HG03457 (cell line): ENCODE results near the gene TEX48.
A peak's percentile ranks its signal among the peaks of the same experiment; 100 is the strongest.

ENCODE experiments used
- ATAC-seq: cut with Tn5 transposase; IDR thresholded peaks from one replicate; pipeline ENCODE4 v1.9.1; 2021; ENCODE audit warnings: moderate number of reproducible peaks; ENCODE audit not compliant: unreplicated experiment

The TEX48 gene

DNA sequence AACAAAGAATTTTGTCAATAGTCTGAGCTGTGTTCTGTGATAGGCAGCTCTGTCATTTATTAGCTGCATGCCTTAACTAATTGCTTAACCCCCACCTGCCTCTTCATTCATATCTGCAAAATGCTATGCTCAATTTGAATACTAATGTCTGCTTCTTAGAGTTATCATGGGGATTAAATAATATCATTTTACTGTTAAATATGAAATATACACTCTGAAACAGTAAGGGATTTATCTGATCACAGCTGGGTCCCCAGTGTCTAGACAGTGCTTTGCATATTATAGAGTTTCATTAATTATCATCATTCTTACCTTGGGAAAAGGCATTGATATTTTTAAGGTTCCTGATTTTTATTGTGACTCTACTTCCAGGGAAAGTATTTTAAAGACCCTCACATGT, 12.0 kb downstream of the TEX48 start:
- ATAC-seq = no peak

DNA sequence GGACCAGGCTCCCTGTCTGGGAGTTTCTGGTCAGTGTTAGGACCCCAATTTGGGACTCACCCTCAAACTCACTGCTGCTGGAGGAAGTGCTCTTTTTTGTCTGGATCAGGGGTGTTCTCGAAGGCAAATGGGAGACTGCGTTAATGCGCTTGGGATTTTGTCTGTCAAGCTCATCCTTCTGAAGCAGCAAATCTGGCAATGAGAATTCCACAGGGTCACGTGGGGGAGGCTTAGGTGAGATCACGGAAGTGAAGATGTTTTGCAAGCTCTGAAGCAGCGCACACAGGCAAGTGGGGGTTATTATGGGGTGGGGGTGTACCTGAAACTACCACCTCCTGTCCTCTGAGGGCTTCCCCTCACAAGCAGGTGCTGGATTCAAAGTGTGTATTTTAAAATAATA, 13.8 kb downstream of the TEX48 start:
- no peak for ATAC-seq

DNA sequence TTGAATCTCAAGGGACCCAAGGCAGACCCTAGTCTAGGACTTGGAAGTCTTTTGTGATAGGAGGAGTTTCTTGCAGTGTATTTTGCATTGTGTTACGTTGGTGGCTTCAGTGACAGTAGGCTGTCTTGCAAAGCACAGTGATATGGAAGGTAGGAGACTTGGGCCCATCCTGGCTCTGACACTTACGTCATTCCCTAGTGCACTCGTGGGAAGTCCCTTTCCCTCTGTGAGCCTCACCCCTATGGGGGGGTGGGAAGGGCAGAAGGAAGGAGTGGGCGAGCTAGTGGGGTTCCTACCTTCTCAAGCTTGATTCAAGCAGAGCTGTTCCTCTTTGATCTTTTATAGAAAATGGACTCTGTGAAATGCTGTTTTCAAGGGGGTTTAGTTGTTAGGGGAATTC, 15.1 kb downstream of the TEX48 start:
- ATAC-seq = no peak

DNA sequence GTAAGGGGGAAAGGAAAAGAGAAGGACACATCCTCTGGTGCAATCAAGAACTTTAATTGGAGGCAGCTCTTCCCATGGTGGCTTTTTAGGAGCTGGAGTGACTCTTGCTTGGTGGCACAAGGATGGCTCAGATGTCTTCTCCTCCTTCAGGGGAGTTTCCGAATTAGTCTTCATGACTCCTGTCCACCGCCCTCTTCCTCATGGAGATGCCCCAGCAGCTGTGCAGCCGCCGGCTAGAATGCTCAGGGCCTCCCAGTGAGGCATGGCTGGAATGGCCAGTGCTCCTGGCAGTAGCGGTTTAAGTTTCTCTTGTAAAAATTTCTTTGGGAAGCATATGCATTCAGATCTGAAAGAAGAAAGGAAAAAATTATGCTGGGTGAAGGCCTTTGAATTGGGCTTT, 15.6 kb downstream of the TEX48 start:
- ATAC-seq = no peak

DNA sequence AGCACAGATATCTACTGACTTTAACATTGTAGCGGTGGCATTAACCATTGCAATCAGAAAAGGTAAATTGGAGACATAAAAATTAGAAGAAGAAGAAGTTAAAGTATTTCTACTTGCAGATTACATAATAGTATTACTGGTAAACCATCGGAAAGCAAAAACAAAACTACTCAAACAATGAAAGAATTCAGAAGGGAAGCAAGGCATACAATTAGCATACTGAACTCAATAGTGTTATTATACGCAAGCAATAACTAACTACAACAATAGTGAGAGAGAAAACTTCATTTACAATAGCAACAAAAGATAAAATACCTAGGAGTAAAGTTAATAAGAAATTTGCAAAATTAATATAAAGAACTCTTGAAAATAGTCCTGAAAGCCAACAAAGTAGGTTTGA, 17.8 kb downstream of the TEX48 start:
- ATAC-seq = no peak

DNA sequence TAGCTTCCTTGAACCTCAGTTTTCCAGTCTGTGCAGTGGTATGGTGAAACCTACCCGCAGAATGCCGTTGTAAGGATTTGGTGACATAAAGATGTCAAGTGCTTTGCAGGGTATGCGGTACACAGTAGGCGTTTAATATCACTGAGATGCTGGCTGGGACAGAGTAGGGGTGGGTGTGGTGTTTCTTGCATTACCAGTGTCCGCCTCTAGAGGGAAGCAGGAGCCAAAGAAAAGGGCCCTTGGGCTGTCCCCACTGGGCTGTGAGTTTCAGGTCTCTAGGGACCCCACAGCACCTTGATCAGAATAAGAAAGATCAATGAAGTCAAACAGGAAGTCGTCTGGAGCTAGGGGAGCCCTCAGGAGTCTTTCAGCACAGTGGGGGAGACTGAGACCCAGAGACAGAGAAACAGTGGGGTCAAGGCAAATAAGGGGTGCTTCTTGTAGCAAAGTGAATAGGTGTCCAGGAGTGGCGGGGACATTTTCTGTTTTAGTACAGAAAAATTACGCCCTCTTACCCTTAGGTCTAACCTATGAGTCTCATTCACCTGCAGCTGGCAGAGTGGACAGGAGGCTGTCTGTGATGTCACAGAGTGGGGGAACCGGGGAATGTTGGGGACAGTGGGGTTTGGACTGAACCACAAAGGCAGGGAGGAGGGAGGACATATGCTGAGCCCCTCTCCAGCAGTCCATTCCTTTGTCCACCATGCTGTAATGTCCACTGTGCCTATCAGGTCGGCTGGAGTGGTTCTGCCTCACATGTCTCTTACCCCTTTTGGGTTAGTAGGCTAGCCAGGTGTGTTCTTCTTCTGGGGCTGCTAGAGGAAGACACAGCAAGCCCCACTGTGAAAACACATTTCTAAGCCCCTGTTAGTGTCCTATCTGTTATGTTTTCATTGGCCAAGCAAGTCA, 19.7 kb downstream of the TEX48 start:
- peak; percentile 87 for ATAC-seq

DNA sequence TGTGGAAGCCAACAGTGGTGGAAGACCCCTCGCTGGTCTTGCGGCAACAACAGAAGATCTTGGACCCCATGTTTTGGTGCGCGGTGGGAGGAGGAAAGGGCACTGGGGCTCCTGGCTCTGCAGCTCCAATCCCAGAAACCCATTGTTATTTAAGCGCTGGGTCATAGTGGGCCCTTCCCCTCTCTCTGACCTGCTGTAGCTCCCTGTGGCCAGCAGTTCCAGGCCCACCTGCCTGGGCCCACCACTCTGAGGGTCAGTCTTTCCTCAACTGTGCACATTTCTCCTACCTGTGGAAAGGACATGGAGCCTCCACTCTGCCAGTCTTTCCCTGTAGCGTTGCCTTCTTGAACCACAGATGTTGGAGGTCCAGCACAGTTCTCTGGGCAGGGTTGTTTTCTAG, 24.3 kb downstream of the TEX48 start, which contains the start of gene TEX53:
Gene TEX53 (minus strand): TSS at position 101 of the 400 bp plus-strand sequence. CDS start 31 bp downstream, at position 70.
- ATAC-seq = no peak

DNA sequence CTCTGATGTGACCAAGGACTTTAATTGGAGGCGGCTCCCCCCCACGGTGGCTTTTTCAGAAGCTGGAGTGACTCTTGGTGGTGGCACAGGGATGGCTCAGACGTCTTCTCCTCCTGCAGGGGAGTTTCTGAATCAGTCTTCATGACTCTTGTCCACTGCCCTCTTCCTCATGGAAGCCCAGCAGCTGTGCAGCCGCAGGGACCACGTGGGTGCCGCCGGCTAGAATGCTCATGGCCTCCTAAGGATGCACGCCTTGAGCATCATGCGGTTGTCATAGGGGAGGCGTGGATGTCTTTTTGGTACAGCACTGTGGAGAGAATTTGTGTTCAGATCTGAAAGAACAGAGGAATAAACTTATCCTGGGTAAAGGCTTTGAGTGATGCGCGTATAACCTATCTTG, 25.7 kb downstream of the TEX48 start:
- ATAC-seq = no peak

DNA sequence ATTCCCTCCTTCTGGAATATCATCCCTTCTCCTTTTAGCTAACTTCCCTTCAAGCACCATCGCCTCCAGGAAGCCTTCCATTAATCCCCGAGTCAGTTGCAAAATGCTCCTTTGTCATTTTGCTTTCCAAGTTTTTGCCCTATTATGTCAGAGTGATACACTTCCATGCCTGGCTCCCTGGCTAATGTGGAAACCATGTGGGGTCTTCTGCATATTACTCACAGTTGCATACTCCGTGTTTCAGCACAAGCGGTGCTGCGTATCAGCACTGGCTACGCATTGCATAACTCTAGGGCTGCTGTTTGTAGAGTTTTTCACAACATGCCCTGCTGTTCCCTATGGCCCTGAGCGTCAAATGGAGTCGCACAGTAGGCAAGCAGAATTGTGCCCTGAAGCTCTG, 26.3 kb downstream of the TEX48 start:
- no peak for ATAC-seq

DNA sequence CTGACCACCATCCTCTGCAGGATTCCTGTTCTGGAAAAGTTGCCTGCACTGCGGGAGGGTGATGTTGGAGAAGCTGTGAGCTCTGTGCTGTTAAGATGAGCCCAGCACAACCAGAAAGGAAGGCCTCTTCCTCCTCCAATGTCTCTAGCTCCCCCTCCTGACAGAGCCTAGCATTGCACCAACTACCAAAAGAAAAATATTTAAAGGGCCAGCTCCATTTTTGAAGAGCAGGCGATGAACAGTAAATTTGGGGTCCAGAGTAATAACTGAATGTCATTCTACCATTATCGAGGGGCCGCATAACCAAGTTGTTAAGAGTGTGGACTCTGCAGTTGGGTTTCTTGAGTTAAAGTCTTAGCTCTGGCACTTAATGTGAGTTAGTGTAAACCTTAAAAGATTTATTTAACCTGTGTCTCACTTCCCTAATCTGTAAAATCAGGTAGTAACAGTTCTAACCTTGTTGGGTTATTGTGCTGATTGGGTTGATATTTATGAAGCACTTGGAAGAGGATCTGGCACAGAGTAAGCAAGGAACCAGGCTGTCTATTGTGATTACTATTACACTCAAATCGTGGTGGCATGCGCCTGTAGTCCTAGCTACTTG, 28.3 kb downstream of the TEX48 start:
- ATAC-seq = no peak

DNA sequence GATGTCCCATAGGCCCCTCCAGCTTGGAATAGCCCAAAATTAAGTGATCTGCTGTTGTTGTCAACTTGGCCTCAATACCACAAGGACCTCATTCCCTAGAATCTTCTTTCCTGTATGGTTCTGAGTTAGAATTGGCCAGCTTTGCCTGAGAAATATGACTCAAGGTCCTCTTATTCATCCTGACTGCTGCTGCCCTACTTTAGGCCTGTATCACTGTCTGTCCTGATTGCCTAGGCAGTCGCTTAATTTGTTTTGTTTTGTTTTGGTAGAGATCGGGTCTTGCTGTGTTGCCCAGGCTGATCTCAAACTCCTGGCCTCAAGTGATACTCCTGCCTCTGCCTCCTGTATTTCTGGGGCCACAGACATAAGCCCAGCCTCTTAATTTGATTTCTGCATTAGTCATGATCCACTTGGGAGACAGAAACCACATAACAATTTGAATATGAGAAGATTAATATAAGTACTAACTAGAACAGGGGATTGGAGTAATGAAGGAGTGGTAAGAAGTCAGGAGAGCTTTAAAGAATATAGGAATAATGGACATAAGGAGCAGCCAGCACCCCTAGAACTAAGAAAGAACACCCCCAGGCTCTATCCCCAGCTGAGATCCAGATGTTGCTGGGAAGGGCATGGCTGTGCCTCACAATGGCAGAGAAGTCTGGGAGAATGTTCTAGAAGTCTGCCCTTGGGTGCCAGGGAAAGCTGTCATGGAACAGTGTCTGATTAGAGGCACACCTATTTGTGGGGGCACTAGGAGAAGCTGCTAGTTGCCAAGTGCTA, 29.0 kb downstream of the TEX48 start:
- no peak for ATAC-seq

DNA sequence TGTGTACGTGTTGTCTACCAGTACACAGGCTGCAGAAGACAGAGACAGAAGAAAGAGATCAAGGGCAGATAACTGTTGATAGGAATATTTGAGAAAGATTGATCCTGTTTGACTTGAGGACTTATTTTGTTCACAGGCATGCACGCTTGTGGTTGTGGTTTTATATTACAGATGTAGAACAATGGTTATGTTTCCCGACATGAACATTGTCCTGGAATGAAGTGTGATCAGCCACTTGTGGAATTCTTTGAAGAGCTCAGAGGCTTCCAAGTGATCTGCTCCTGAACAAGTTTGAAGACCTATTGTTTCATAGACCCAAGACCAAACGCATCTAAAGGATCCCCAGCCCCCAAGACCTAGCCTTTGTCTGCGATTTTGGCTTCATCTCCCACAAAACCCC, 38.1 kb downstream of the TEX48 start:
- no peak for ATAC-seq

DNA sequence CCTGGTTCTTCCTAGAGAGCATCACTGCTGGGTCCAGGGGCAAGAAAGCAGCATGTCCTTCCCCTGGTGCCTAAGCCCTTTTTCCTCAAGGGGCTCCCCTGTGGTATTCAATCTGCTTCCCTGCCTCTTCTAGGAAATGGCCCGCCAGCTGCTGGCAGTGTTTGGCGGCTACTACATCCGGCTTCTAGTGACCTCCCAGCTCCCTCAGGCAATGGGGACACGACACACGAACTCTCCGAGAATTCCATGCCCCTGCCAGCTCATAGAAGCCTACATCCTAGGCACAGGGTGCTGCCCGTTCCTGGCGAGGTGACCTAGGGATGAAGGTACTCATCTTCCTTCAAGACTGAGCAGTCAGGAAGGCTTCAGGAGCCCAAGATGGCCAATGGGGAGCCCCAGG, 39.0 kb downstream of the TEX48 start:
- no peak for ATAC-seq

DNA sequence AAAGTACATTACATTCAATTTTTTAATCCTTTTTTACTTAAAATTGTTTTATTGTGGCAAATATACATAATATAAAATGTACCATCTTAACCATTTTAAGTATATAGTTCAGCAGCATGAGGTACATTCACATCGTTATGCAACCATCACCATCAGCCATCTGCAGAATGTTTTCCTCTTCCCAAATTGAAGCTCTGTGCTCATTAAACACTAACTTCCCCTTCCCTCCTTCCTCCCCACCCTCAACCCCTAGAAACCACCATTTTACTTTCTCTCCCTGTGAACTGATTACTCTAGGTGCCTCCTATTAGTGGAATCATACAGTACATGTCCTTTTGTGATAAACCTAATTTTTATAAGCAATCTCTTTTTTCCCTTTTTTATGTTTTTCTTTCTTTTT, 40.0 kb downstream of the TEX48 start:
- no peak for ATAC-seq

DNA sequence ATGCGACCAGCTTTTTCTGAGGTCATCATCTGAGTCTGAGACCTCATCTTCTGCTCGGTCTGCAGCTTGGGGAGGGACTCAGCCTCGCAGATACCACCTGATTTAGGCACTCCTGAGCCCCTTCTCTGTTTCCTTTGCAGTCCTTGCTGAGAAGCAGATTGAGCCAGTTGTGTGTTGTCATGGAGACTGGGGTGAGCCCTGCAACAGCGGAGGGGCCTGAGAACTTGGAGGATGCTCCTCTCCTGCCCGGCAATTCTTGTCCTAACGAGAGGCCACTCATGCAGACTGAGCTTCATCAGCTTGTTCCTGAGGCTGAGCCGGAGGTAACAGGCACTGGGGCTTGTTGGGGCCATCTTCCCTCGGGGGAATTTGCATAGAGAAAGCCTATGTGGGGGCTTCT, 43.6 kb downstream of the TEX48 start:
- no peak for ATAC-seq

DNA sequence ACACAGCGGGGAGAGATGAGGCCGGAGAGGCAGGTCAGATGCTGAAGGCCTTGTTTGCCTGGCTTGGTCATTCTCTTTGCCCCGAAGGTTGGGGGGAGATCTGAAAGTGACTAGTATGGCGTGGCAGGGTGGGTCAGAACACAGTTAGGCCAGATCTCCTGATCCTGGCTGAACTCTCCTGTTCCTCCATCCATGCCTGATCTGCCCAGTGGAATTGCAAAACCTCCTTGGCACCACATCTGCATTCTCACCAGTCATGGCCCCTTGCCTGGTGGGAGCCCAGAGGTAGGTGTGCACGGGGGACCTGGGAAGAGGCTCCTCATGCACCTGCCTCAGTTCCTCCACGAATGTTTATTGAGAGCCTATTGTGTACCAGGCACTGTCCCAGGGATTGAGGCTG, 47.6 kb downstream of the TEX48 start:
- ATAC-seq = no peak

DNA sequence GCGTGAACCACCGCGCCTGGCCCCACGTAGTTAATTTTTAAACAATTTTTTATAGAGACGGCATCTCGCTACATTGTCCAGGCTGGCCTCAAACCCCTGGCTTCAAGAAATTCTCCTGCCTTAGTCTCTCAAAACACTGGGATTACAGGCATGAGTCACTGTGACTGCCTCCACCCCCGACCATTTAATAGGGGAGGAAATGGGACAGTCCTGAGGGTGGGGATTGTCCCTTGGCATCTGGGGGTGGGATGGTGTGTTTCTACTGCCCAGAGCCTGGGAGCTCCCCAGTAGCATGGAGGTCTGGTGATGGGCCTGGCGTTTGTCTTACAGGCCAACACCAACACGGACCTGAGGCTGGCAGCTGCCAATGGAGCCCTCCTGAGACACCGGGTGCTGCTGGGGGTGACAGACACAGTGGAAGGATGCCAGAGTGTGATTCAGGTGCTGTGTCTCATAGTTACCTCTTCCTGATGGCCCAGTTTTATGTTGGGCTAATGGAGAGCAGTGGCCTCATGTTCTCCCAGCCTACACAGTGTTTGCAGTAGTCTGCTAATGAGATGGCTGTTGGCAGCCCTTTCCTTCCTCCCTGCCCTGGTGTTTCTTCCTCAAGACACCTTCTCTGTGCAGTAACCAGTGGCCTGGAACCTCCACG, 48.4 kb downstream of the TEX48 start:
- ATAC-seq = no peak

DNA sequence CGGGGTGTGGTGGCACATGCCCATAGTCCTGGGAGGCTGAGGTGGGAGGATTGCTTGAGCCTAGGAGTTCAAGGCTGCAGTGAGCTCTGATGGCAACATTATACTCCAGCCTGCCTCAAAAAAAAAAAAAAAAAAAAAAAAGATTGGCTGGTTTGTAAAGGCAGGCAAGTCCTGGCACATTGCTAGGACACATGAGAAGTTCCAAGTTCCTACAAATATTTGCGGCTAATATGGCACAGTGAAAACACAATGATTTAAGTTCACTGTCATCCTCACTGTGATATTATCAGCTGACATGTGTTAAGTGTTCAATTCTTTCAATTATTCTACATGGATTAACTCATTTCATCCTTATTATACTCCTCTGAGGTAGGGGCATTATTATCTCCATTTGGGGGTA, 50.8 kb downstream of the TEX48 start:
- no peak for ATAC-seq

DNA sequence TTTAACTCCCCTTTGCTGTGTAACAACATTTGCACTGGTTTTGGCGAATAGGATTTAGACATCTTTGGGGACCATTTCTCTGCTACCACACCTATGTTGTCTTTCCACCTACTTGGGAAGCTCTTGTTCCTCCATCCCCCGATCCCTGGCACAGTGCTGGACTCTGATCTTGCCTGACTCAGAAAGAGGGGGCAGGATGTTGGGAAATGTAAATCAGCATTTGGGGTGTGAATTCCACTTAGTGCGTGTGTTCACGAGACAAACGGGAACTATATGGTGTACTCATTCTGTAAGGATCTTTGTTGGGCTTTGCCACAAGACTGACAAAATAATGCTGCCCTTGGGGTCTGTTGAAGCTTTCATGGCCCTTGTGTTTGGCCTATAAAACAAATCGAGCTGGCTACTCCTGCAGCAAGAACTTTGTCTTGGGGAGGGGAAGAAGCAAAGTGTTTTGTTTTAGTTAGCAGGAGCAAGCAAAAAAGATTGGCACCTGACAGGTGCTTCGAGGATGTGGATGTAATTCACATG, 52.4 kb downstream of the TEX48 start:
- no peak for ATAC-seq

DNA sequence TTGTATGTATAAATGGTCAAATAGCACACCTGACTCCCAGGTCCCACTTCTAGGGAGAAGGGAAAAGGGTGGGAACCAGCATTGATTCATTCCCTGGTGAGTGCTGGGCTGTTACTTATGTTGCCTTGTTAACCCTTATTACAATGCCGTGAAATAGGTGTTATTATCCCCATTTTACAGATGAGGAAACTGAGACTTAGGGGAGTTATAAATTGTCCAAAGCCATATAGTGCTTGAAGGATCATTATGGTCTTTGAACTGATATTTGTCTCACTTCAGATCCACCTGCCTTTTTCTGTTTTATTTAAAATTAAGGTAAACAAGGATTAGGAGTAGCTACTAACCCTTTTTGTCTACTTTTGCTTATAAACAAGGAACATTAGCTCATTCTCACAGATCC, 54.4 kb downstream of the TEX48 start:
- ATAC-seq = no peak

DNA sequence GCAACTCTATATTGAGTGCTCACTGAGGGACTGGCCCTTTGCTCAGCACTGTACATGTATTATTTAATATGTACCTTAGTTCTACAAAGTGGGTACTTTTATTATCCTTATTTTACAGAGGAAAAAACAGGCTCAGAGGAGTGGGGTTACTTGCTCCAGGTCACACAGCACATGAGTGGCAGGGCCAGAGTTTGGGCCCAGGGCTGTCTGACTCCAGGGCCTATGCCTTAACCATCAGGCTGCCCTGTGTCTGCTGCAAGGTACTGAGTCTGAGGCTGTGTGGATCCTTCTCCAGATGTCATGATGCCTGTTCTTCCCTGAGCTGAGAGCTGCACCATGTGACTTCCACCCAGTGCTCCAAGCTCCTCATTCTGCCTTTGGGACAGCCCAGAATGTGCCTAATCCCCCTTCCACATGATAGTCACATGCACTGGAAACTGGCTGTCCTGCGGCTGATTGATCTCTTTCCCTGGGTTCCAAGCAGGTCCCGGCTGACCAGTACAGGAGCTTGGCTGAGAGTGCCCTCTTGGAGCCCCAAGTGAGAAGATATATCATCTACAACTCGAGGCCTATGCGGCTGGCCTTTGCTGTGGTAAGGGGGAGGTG, 55.5 kb downstream of the TEX48 start:
- no peak for ATAC-seq
